H1 (cell line): ENCODE results near the gene DESI1. TPM values are rescaled to one million over a fixed set of nuclear protein-coding genes. Genes with fewer than 3 reads are reported as not detected.
A peak's percentile ranks its signal among the peaks of the same experiment; 100 is the strongest.

Source experiments
- BCL11A ChIP-seq, 2 experiments: IDR thresholded peaks; one replicate each; pipeline ENCODE4 v1.6.1; 2011; ENCODE audit warnings: low read depth in 2 of 2, low read length in 2 of 2, mild to moderate bottlenecking in 2 of 2
- CBX8 ChIP-seq: fragments of 300-800, 300-1000 bp; sonication (generic); IDR thresholded peaks from 2 replicates; pipeline ENCODE4 v1.7.1; 2016; ENCODE audit warnings: low read depth, low read length, borderline replicate concordance
- CHD2 ChIP-seq: IDR thresholded peaks from 2 replicates; pipeline ENCODE4 v1.6.1; 2012; ENCODE audit warnings: low read length, improper control_type of control experiment
- CHD7 ChIP-seq: fragments of 300-600 bp; sonication (generic); IDR thresholded peaks from 2 replicates; pipeline ENCODE4 v1.7.1; 2012; ENCODE audit warnings: low read length, moderate library complexity, mild to moderate bottlenecking, inconsistent platforms; ENCODE audit not compliant: insufficient replicate concordance
- JUN ChIP-seq: IDR thresholded peaks from 2 replicates; pipeline ENCODE4 v1.6.1; 2011; ENCODE audit warnings: low read depth, mild to moderate bottlenecking, improper control_type of control experiment, low read length
- SIN3A ChIP-seq, 2 experiments: IDR thresholded peaks in 1 of 2; conservative IDR thresholded peaks in 1 of 2; 2 replicates each; pipeline ENCODE4 v1.6.1; 2011 to 2012; ENCODE audit warnings: low read length in 2 of 2, improper control_type of control experiment in 1 of 2, low read depth in 1 of 2, mild to moderate bottlenecking in 1 of 2
- SRF ChIP-seq: IDR thresholded peaks from 2 replicates; pipeline ENCODE4 v1.6.1; 2011; ENCODE audit warnings: mild to moderate bottlenecking, low read depth, low read length, moderate library complexity
- TAF1 ChIP-seq: IDR thresholded peaks from 2 replicates; pipeline ENCODE4 v1.6.1; 2011; ENCODE audit warnings: mild to moderate bottlenecking, low read depth, low read length
- ZNF274 ChIP-seq: IDR thresholded peaks from 2 replicates; pipeline ENCODE4 v1.7.0; 2012; ENCODE audit warnings: low read length, borderline replicate concordance; ENCODE audit errors: extremely low read depth
- polyA plus RNA-seq, 7 experiments: library from polyadenylated mRNA; depleted of rRNA in 3 of 7; stranded (reverse) in 5 of 7; unstranded in 2 of 7; fragments of >200 nt in 5 of 7; fragments of 200-250 nt in 2 of 7; gene quantifications; 1 replicate in 5 of 7; 2 replicates in 1 of 7; 4 replicates in 1 of 7; pipeline versions ENCODE4 v1.2.1 to v1.2.3, GENCODE V29; 2011 to 2013; ENCODE audit warnings: missing spikeins in 2 of 7, mixed read lengths in 2 of 7
- total RNA-seq: library from RNA; stranded (reverse); fragmentation: NEBNext Ultra II Directional; extraction: Animal tissue kit (Norgen Biotek cat#: 25700); gene quantifications from 2 replicates; pipeline ENCODE4 v1.2.1, GENCODE V29; 2021

Gene DESI1
- total and polyA plus RNA-seq, 2 of the 8 experiments (the other 6 are each of a cell fraction or from before 2014, with no cell fraction given), result 27.6 to 34.3 TPM

- TF ChIP-seq TAF1, result peak; percentile 89
- TF ChIP-seq SRF, result no peak
- no peak for TF ChIP-seq CHD7
- TF ChIP-seq JUN, result no peak
- TF ChIP-seq CHD2, result peak; percentile 29
- no peak for TF ChIP-seq CBX8
- TF ChIP-seq SIN3A (conservative IDR thresholded peaks at IDR 0.05 in 1 of 2, IDR thresholded peaks at IDR 0.05 in 1 of 2; ENCODE audit: low read depth in 1 of 2, low read length in 2 of 2), result peak in 1 of 2 experiments; percentile 66; a peak in 2 of 4 replicates
- TF ChIP-seq ZNF274, result no peak
- TF ChIP-seq BCL11A (IDR thresholded peaks at IDR 0.05; ENCODE audit: low read depth in 2 of 2, low read length in 2 of 2), result no peak
Observed at GRCh38 chr22:41621099-41621910, 462 bp upstream of the DESI1 start, which contains the start of gene XRCC6 (continued).
